ENCODE results near the gene PTPRN2. TPM values are rescaled to one million over a fixed set of nuclear protein-coding genes. Genes with fewer than 3 reads are reported as not detected.

The PTPRN2 gene
- total and polyA plus RNA-seq, 2 of the 8 experiments (the other 6 are each of a cell fraction or from before 2014, with no cell fraction given) = 2.6 to 4.5 TPM

GRCh38 chr7:158263110-158263963, 324.3 kb downstream of the PTPRN2 start:
- DNase-seq (ENCODE audit: low read depth in 1 of 2, low spot score in 2 of 2) (no peak), FAIRE-seq (no peak)
- H3K4me2 ChIP-seq (ENCODE audit: insufficient read depth in 1 of 2, low read depth in 2 of 2, low read length in 2 of 2) = no peak overlapping the region
- no peak overlapping the region for H4K5ac ChIP-seq (ENCODE audit: insufficient read length, low read depth, low read length)
- peaks cover 12% of the 10 kb centered on the region for H3K23me2 ChIP-seq (ENCODE audit: low read depth, low read length)
- no peak overlapping the region for H2BK120ac ChIP-seq (replicated peaks; ENCODE audit: low read depth, low read length)
- no peak overlapping the region for H2BK15ac ChIP-seq (ENCODE audit: low read length)
- no peak overlapping the region for H3K18ac ChIP-seq (ENCODE audit: extremely low read depth, low read length)
- peak overlapping the region; percentile 71; the same call in 1 of the 2 replicates for H2BK12ac ChIP-seq (ENCODE audit: low read depth, low read length)
- H2AK5ac ChIP-seq (ENCODE audit: low read depth, low read length) = peak overlapping the region; percentile 98; the same call in 1 of the 2 replicates
- no peak overlapping the region for H4K91ac ChIP-seq (replicated peaks; ENCODE audit: insufficient read length, low read length)
- peaks cover 0 to 3% (median 0%) of the 10 kb centered on the region in 4 experiments; a peak in 1 of 7 replicates for H3K4me1 ChIP-seq (replicated peaks in 1 of 4; ENCODE audit: control insufficient read depth in 3 of 4, insufficient read depth in 4 of 4, low read length in 3 of 4)
- H3K4ac ChIP-seq (replicated peaks; ENCODE audit: insufficient read length, low read depth, low read length) = no peak overlapping the region
- H3K9me3 ChIP-seq (ENCODE audit: insufficient read depth in 2 of 2, low read depth in 1 of 2, low read length in 1 of 2) = peaks cover 29 to 73% of the 10 kb centered on the region in 2 experiments
- no peak overlapping the region for H3K56ac ChIP-seq (replicated peaks; ENCODE audit: insufficient read length, low read depth, low read length)
- 0 out of 2 replicates have a peak overlapping the region, but pooled peaks have one; percentile 26 for H2BK20ac ChIP-seq (ENCODE audit: low read length)
- peaks cover 3% of the 10 kb centered on the region for H3K79me1 ChIP-seq (ENCODE audit: low read depth, low read length)
- CTCF ChIA-PET (ENCODE audit: partially characterized antibody) = no interaction called here
- WGBS, 2 experiments (ENCODE audit: extremely low coverage in 1 of 2, insufficient coverage in 1 of 2, insufficient read length in 1 of 2, insufficient replicate concordance in 2 of 2, low coverage in 1 of 2, low lambda C conversion rate in 2 of 2, missing lambda C conversion rate in 1 of 2) = 92% methylated on average over 19 of the region's 19 CpGs; no CpG with 5 or more reads in 1 of the 2 experiments
- no peak overlapping the region for H3K4me3 ChIP-seq (ENCODE audit: extremely low read depth in 1 of 4, insufficient read depth in 2 of 4, low read depth in 3 of 4, low read length in 4 of 4)
- H3K27ac ChIP-seq (ENCODE audit: low read depth, low read length) = no peak overlapping the region
- H4K8ac ChIP-seq (ENCODE audit: extremely low read depth, insufficient read depth, low read length) = no peak overlapping the region
- peak overlapping the region; percentile 37; the same call in 1 of the 2 replicates for H2BK5ac ChIP-seq (ENCODE audit: low read depth, low read length)
- H3K36me3 ChIP-seq (ENCODE audit: control insufficient read depth in 2 of 4, insufficient read depth in 4 of 4, low read length in 3 of 4) = peaks cover 0 to 8% (median 0%) of the 10 kb centered on the region in 4 experiments; a peak in 1 of 8 replicates
- H3K79me2 ChIP-seq (ENCODE audit: control insufficient read depth in 1 of 2, insufficient read depth in 2 of 2, low read length in 2 of 2) = peaks cover 0 to 9% of the 10 kb centered on the region in 2 experiments; a peak in 2 of 4 replicates
- H3K23ac ChIP-seq (ENCODE audit: insufficient read length) = no peak overlapping the region
- no peaks in the 10 kb centered on the region for H3K27me3 ChIP-seq (replicated peaks in 1 of 4; ENCODE audit: control insufficient read depth in 3 of 4, extremely low read depth in 1 of 4, insufficient read depth in 3 of 4, low read length in 3 of 4)
- H3K9ac ChIP-seq (replicated peaks in 1 of 4; ENCODE audit: extremely low read depth in 1 of 4, low read depth in 3 of 4, low read length in 3 of 4) = no peak overlapping the region; a peak in 1 of 7 replicates
- H3K14ac ChIP-seq (ENCODE audit: insufficient read length) = no peak overlapping the region
- POLR2A ChIA-PET (ENCODE audit: partially characterized antibody) = no interaction called here
- no peak overlapping the region for H2AFZ ChIP-seq (ENCODE audit: low read length)
- peaks cover 0 to 12% of the 10 kb centered on the region in 2 experiments for H4K20me1 ChIP-seq (replicated peaks in 1 of 2; ENCODE audit: control insufficient read depth in 1 of 2, insufficient read depth in 2 of 2, low read length in 2 of 2)
- TF ChIP-seq SUZ12 (IDR thresholded peaks at IDR 0.05; ENCODE audit: low read length) (no peak), FOSL1 (IDR thresholded peaks at IDR 0.05; ENCODE audit: insufficient read depth, low read depth, low read length) (no peak), SIN3A (conservative IDR thresholded peaks at IDR 0.05 in 1 of 2, IDR thresholded peaks at IDR 0.05 in 1 of 2; ENCODE audit: low read depth in 1 of 2, low read length in 2 of 2) (no peak), KDM1A (IDR thresholded peaks at IDR 0.05; ENCODE audit: borderline replicate concordance, low read length) (no peak), ASH2L (IDR thresholded peaks at IDR 0.05; ENCODE audit: low read length) (no peak), POLR2AphosphoS5 (IDR thresholded peaks at IDR 0.05; ENCODE audit: low read depth, low read length) (no peak), RNF2 (IDR thresholded peaks at IDR 0.05; ENCODE audit: borderline replicate concordance, low read depth, low read length, missing control alignments, poor library complexity, severe bottlenecking) (no peak), PHF8 (conservative IDR thresholded peaks at IDR 0.05; ENCODE audit: low read depth, low read length) (no peak), ZNF274 (IDR thresholded peaks at IDR 0.05; ENCODE audit: borderline replicate concordance, extremely low read depth, low read length) (no peak), SAP30 (IDR thresholded peaks at IDR 0.05; ENCODE audit: insufficient read depth, insufficient replicate concordance, low read length) (no peak), TAF1 (IDR thresholded peaks at IDR 0.05; ENCODE audit: low read depth, low read length) (no peak)

Data from H1 (cell line).